Measurements from ENCODE around the gene CELF4.
"Not testable (repeated sequence)": the region's sequence is repeated elsewhere in the genome, so short reads cannot be mapped to it uniquely, and the experiment has no call there.

Gene CELF4

DNA sequence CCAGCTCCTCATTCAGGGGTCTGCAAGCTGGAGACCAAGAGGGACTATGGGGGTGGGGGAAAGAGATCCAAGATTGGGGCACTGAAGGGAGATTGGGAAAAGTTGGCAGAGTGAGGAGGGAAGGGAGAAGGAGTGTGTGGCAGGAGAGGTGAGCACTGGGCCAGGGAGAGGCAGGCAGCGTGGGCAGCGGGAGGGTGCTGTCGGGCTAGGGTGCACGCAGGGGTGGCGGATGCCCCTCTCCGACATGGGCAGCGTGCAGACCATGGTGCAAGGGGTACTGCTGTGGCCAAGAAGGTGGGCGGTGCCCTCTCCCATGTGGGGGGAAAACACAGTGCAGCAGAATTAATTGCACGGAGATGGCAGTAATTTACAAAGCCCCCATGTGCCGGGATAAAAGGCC, 74.1 kb downstream of the CELF4 start:
- no peak for DNase-seq

DNA sequence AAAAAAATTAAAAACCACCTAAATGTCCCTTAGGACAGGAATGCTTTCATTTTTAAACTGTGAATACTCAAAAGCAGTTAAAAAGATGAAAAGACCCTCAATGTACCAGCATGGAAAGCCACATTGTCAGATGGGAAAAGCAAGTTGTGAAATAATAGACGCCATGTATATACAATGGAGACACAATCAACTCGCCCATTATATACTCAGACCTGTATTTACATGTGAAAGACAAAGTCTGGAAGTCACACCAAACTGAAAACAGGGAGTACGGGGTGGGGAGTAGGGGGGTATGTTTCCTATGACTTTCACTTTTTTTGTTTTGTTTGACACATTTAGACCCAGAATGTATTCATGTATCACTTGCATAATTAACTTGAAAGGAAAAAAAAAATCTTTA, 75.6 kb downstream of the CELF4 start:
- no peak for DNase-seq

DNA sequence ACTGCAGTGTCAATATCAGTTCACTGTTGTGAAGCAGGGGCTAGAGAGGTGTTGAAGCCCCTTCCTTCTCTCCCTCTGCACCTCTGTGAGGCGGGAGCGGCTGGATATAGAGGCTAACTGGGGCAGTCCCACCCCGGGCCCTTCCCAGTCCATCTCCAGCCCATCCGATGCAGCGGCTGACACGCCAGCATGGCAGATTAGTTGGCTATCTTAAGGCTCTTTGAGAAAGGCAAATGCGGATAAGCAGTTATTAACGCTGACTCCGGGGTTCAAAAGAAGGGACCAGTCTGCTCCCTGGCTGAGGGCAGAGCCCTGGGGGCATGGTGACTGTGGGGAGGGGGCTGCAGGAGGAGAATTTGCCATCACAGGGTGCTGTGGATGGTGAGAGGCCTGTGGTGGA, 76.6 kb downstream of the CELF4 start:
- DNase-seq = no peak

DNA sequence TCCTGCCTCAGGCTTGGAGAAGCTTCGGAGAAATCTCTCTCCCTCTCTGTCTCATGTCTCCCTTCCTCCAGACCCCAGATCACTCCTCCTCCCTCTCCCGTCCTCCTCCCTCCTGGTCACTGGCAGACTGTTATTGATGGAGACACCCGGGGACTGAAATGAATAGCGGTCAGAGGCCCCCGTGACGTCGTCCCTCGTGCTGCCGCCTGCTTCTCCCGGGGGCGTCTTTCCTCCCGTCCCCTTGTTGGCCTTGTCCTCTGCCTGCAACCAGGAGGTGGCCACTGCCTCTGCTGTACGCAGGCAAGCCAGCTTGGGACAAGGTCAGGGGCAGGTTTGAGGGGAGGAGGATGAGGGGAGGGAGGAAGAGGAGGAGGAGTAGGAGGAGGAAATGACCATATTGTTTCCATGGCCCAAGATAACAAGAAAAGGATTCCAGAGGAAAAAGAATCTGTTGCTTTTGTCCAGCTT, 78.2 kb downstream of the CELF4 start:
- DNase-seq = no peak

DNA sequence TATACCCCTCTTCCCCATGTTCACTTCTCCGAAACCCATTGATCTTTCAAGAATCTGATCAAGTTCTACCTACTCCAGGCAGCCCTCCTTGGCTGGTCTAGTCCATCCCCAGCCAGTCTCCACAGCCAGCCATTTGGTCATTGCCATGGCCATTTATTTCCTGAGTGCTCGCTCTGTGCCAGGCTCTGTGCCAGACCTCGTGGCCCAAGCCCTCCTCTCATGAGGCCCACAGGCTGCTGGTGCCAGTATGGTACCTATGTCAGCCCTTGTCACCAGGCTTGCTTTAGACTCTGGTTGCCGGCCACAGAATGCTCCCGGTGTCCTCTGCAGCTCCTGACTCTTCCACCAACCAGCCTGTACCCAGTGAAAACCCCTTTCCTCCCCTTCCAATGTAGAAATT, 78.8 kb downstream of the CELF4 start:
- DNase-seq = no peak

DNA sequence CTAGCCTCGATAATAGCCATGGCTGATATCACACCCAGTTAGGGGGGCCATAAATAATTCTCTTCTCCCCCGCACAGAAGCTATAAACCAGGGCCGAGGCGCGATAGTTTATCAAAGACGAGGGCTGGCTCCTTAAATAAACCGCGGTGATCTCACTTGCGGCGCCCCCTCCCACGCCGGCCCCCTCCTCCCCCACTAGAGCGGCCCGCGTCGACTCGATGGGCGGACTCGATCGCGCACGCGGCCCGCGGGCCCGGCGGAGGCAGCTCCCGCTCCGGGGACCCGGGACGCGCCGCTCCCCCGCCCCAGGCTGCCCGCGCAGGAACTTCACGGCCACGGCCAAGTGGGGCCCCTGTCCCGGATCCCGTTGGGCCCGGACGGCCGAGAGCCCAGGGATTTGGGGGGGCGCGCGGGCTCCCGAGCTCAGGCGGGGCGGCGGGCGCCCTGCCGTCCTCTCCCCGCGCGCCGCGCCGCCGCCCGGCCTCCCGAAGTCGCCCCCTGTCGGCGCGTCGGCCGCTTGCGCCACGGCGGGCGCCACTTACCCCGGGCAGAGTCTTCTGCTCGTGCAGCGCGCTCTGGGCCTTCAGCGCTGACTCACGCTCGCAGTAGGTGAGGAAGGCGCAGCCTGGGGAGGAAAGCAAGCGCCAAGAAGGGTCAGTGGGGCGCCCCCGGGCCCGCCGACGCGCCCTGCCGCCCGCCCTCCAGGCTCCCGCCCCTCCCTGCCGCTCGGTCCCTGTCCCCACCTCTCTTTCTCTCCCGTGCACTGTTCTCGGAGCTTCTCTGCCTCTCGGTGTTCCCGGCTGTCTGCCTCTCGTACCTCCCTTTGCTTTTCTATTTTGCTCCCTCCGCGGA, 80.4 kb downstream of the CELF4 start:
- DNase-seq = no peak

DNA sequence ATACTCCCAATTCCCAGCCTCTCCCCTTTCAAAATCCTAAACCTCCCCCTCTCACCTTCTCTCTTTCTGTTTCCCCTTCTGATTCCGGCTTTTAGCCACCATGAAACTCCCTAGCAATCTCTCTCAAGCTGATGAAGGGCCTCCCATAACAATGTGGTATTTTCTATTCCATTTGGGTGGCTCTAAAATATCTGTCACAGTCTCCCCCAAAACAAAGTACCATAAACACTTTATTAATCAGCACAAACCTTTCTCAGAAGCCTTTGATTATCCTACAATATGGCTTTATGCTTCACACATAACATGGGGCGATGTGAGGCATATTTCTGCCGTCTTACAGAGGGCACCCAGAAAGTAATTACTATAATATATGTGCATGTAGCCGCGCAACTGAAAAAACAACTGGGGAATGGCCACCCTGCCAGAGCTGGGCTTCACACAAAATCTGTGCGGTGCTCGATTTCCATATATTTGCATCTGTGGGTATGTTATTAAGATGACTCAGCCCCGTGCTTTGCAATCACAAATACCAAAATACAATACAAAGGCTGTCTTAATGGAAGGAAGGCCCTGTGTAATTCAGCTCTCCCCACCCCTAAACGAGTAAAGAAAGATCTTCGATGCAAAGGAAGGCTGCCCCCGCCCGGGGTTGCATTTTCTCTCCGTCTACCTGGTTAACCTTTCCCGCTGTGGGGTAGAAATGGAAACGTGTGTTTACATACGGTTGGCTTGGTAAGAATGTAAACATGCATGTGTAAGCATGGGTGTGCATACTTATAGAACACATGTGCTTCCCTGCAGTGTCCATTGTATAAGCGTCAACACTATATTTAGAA, 81.4 kb downstream of the CELF4 start:
- DNase-seq = no peak

DNA sequence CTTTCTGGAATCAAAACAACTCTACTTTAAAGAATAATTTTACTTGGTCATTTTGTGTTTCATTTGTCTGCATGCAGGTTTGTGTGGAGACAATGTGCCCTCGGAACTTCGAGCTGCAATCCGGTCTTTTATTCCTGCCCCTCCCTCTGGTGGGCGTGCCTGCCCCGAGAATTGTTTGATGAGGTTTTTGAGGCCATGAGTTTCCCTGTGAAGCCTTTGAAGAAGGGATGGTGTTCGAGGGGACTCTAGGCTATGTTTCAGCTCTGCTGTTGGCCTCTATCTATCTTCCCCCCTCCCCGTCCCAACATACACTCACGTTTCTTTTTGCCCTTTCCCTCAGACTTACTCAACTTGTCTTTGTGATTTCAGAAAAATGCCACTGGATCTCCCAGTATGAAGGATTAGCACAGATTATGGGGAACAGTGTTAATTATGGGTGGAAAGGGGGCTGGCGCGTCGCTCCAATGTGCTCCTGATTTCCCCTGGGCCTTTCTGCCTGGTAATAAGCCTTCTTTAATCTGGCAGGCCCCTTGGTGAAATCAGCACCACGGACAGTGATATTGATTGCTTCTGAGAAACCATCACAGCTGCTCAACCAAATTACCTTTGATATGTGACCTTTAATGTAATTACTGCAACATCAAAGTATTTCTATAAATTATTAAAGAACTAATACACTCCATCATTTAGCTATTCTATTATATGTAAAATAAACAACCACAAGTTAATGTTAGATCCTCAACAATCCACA, 82.2 kb downstream of the CELF4 start:
- no peak for DNase-seq

DNA sequence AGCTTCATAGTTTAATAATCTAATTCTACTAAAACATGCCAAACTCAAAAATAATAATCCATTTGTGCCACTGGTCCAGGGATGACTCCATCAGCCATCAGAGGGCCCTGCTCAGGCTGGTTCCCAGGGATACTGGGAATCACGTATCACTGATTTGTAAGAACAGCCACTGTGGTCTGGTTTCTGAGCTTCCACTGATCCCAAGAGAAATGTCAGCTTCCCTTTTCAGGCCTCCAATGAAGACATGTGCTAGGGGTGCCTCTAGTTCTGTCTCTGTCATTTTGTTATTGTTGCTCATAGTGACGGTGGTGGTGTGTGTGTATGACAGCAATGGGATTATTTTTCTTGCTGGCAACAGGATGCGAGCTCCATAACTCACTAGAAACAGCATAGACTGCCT, 83.2 kb downstream of the CELF4 start:
- no peak for DNase-seq

DNA sequence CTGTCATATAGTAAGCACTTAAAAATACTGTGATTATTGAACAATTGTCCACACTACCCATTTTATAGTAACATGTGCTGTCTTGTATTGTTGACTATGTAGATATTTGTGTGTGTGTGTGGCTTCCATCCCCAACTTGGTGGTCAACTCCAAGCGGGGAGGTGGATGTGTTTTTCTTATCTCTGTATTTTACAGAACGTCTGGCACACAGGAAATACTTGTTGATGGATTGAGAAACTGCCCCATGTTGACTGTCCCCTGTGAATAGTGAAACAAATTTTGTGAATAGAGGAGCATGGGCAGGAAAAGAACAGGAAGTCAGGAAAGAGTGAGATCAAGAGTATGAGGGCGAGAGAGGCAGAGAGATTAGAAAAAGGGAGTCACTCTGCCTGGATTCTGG, 83.6 kb downstream of the CELF4 start:
- no peak for DNase-seq

DNA sequence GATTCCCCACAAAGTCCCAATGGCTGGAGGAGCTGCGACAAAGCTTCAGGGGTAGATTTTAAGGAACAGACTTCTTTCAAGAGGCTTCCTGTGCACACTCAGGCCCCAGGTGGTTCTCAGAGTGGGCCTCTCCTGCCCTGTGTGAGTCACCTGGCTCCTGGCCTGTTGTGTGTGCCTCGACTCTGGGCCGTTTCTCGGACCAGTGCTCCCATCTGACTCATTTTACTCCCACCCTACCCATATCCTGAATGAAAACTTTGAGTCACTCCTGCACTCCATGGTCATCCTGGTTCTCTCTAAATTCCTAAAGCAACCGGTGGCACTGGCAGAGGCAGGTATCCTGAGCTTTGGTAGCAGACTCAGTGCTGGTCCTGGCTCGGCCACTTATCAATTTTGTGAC, 84.1 kb downstream of the CELF4 start:
- DNase-seq = no peak

DNA sequence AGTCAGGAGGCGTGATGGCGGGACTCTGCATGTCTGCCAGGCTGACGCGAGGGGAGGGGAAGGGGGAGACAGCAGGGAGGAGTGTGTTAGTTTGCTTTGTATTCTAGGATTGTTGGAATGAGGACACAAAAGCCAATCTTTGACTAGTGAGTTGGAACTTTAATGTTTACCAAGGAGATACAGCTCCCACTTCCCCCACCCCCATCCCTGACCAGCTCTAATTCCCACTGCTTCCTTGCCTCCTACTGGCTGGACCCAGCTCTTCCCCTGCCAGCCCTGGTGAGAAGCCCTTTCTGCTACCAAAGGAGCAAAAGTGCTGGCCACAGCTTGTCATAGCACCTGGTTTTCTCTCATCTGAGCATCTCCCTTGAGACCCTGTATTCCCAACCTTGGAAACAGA, 84.5 kb downstream of the CELF4 start:
- DNase-seq = no peak

DNA sequence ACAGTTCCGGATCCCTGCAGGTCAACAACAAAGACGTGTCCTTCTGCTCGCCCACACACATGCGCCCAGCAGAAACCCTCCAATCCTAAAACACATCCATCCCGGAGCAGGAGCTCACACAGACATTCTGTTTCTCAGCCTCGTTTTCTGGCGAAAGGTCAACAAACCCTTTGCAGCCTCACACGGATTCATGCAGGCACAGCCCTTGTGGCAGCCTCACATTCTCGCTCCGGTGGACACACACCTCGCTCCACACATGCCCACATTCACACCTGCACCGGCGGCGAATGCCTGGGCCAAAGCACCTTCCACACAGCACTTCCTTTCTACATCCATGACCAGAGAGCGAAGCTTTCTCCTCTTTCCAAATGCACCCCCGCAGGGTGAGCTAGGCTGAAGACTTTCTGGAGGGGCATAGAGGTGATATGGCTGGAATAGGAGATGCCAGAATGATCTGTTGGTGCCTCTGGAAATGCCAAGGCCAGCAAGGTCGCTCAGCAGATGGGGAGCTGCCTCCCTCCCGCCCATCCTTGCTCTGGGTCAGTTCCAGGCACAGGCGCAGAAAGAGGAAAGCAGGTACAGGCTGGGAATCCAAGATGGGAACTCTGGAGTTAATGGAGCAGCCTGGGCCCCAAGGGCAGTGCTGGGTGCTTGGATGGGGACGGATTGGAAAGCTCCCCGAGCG, 88.8 kb downstream of the CELF4 start:
- no peak for DNase-seq

DNA sequence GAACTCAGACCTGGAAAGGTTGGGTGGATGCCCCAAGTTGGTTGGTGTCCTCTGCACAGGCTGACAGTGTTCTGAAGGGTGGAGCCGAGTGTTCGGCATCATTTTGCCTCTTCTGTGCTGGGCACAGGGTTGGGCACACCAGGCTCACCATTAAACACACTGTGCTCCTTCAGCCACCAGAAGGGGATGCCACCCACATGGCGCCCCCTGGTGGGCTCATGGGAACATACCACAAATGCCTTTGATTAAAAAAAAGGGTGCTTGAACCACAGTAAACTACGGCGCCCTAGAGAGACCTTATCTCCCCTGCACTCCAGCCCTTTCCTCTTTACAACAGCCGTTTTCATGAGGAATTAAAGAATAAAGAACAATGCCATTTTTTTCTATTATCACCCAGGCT, 89.4 kb downstream of the CELF4 start:
- DNase-seq = no peak

DNA sequence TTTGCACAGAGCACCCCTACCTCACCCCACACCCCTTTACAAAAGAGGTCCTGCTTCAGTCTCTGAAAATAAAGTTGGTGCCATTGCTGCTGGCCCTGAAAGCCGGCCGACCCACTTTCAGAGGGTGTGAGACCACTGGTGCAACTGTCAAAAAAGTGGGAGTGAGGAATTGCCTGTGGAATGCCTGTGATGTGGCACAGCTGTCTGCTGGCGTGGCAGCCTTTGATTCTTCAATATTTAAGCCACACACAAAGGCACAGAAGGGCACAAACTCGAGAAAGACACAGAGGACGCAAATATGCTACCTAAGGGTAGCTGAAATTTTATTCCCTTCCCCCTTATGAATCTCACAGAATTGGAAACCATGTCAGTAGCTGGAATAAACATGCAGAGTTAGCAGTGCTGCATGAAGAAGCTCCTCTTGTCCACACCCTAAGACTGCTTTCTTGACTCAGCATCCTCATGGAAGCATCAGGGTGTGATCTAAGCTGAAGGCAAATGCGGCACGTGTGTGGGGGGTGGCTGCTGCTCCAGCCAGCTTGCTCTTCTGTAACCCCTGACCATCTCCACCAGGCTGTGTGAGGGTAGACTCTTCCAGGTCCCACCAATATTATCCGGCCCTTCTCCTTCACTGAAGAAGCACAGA, 92.3 kb downstream of the CELF4 start:
- DNase-seq = no peak

DNA sequence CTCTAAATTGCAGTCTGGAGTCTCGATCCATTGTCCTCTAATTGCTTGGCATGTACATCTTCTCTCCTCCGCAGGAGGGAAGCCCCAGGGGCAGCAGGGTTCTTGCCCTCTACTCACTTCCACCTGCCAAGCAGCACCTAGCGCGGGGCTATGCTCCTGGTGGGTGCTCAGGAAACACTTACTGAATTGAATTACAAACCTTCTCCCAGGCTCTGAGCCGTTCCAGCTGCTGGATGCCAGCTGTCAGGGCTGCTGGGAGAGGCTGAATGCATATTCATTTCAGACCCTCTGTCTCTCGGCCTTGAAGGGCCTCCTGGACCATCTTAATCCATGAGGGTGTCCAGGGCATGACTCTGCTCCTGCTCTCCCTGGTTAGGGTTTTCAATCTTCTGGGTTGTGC, 94.0 kb downstream of the CELF4 start:
- DNase-seq = no peak

DNA sequence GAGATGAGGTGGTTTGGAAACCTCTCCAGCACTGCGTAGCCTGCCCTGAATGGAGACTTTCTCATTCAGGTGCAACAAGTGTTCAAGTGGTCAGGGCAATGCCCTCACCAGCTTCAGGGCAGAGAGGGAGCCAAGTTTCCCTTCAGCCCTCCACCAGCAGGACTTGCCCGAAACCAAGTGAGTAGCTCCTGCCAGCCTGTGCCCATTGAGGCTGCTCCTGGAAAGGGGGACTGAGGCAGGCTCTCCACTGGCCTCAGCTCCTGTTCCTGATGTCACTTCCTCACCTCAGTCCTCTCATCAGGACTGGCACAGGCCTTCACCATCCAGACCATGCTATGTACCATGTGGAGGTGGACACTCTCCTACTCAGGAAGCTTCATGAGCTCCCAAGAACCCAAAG, 94.6 kb downstream of the CELF4 start:
- no peak for DNase-seq

DNA sequence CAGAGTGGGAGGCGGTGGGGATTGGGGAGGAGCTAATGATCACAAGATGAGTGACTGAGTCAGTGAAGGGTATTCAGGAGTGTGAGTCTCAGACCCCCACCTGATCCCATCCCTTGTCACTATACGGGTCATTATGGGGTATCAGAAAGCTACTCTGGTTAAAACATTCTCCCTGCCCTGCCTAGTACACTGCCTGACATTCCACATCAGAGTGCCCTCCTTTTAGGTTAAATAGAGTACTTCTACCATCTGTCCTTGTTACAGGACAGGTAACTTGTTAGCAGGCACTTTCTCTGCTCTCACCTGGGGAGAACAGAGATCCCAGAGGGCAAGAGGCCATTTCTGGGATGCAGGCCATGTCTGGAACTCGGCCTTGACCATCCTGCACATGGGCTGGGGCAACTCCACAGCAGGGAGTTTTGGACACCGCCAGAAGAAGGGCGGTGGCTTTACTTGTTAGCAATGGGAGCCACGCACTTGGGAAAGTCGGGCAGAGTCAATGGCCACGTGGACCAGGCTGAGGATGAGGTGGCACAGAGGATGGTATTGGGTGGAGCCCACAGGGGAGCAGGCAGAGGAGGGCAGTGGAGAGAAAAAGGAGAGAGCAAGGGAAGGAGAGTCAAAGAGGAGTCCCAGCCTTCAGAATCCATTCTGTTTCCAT, 98.5 kb downstream of the CELF4 start:
- no peak for DNase-seq

DNA sequence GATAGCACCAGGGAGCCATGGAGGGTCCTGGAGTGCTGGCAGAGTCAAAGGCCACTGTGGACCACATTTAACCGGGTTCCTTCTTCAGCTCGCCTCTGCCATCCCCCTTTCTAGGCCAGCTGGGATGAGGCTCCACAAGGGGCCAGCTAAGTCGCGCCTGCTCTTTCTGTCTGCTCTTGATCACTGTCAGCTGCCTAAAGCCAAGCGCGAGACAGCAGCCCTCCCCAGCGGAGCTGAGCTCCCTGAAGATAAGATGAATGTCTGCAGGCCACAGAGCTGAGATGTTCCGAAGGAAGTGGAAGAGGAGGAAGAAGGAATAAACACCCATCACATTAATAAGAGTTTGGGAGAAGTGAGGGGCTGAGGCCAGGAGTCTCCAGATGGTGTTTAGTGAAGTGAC, 99.6 kb downstream of the CELF4 start:
- no peak for DNase-seq

DNA sequence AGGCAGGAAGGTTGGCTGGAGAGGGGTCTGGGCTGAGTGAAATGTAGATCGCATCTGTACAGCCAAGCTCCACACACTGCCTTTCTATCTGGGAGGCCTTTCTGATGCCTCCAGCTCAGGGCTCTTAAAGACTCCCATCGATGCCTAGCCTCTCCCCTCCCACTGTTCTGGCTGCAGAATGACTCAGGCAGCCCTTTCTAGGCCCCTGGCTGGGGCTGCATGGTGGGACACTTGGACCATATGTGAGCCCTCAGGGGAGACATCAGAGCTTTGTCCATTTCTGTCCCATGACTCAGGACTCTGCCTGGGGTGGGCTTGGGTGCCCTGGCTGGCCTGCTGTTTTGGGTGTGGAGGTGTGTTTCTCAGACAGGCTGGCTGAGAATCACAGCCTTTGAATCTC, 101.3 kb downstream of the CELF4 start:
- no peak for DNase-seq

DNA sequence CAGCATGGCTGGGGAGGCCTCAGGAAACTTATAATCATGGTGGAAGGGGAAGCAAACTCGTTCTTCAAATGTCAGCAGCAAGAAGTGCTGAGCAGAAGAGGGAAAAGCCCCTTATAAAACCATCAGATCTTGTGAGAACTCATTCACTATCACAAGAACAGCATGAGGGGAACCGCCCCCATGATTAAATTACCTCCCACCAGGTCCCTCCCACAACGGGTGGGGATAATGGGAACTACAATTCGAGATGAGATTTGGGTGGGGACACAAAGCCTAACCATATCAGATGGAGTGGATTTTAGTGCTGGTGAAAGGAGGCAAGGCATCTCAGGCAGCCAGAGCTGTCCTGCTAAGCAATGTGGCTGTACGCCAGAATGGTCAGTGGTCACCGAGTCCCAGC, 104.3 kb downstream of the CELF4 start:
- DNase-seq = not testable (repeated sequence)

DNA sequence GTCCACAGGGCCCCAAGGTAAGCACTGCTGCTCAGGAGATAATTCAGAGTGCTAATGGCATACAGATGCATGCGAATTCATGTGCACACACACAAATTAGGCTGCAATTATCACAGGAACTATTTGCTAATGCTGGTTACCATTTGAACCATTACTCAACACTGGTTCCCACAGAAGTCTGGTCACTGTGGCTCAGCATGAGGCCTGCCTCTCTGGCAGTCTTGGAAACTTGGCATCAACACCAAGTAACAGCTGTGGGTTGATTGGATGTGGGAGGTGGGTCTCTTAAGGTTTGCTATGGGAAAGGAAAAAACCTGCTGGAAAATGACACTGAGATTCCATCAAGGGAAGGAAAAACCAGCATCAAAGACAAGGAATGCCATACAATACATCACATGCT, 105.0 kb downstream of the CELF4 start:
- no peak for DNase-seq
